KOPT-K1 (cell line): ENCODE measurements around the gene EPHB4.

Experiments
- H3K27ac ChIP-seq: fragments of 200-600 bp; sonication (generic); 2 replicates; pipeline ENCODE4 v1.5.1; 2016; ENCODE audit warnings: antibody characterized with exemption, mild to moderate bottlenecking, low read depth, low read length; ENCODE audit not compliant: poor library complexity, severe bottlenecking
- H3K36me3 ChIP-seq: fragments of 200-600 bp; sonication (generic); 2 replicates; pipeline ENCODE4 v1.5.1; 2017; ENCODE audit warnings: antibody characterized with exemption, mild to moderate bottlenecking, low read length, moderate library complexity; ENCODE audit not compliant: insufficient read depth
- H3K9me3 ChIP-seq: fragments of 200-600 bp; sonication (generic); 2 replicates; pipeline ENCODE4 v1.5.1; 2017; ENCODE audit warnings: antibody characterized with exemption, low read length, mild to moderate bottlenecking; ENCODE audit not compliant: insufficient read depth, poor library complexity, severe bottlenecking

EPHB4 gene

DNA sequence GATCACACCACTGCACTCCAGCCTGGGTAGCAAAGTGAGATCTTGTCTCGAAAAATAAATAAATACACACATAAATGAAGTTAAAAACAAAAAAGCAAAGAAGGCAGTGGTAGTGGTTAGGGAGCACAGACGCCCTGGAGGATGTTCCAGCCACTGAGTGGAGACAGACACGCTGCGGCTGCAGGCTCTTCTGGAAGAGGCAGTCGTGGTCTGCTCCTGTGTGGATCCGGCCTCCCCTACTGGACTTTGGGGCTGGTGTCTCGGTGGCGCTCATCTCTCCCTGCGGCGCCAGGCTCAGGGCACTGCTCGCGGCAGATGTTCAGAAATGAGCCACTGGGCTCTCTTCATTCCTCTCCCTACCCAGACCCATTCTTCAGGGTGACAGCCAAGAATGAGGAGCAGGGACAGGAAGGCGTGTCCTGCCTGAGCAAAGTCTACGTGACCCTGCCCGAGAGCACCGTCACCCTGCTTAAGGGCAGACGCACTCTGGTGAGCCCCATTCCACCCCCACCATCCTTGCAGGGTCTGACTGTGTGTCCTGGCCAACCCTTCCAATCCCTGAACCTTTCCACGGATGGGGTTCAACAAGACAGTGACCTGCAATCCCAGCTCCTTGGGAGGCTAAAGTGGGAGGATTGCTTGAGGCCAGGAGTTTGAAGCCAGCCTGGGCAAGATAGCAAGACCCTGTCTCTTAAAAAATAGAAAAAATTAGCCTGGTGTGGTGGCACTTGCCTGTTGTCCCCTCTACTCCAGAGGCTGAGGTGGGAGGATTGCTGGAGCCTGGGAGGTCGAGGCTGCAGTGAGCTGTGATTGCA, 67.8 kb downstream of the EPHB4 start:
- Histone ChIP-seq H3K27ac (no peak overlapping the region), H3K36me3 (no peaks in the 10 kb centered on the region), H3K9me3 (no peaks in the 10 kb centered on the region)

- Histone ChIP-seq H3K9me3 (no peaks in the 10 kb centered on the region), H3K36me3 (no peaks in the 10 kb centered on the region), H3K27ac (no peak overlapping the region)
Observed at GRCh38 chr7:100753750-100754149, 73.6 kb downstream of the EPHB4 start.

DNA sequence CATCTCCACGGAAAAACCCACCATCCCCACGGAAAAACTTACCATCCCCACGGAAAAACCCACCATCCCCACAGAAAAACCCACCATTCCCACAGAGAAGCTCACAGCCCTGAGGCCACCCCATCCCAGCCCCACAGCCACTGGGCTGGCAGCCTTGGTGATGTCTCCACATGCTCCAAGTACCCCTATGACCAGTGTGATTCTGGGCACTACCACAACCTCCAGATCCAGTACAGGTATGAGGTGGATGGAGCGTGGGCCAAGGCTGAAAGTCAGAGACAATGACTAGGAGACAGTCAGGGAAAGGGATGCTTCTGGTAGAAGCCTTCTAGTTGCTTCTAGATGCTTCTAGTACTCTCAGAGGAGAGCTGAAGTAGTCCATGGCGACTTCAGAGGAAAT, 74.3 kb downstream of the EPHB4 start:
- Histone ChIP-seq H3K27ac (no peak overlapping the region), H3K36me3 (no peaks in the 10 kb centered on the region), H3K9me3 (no peaks in the 10 kb centered on the region)
